ENCODE data around the gene ACTL8. TPM values are rescaled to one million over a fixed set of nuclear protein-coding genes. Genes with fewer than 3 reads are reported as not detected.

The ACTL8 gene
- total RNA-seq, 1 donor from 2014 or later = not detected

GRCh38 chr1:17791480-17791879, 36.3 kb downstream of the ACTL8 start:
- Mint-ChIP-seq H3K27ac (ENCODE audit: unreplicated experiment) (no peak overlapping the region), H3K4me1 (ENCODE audit: low read depth) (no peaks in the 10 kb centered on the region), H3K36me3 (ENCODE audit: low read depth) (no peaks in the 10 kb centered on the region), H3K27me3 (ENCODE audit: low read depth) (peaks cover 37% of the 10 kb centered on the region), H3K9me3 (ENCODE audit: low read depth) (no peaks in the 10 kb centered on the region), H3K4me3 (ENCODE audit: unreplicated experiment) (no peak overlapping the region)
- no peak for TF ChIP-seq CTCF (IDR thresholded peaks at IDR 0.05)
- DNase-seq (ENCODE audit: low spot score) = no peak

- Mint-ChIP-seq H3K36me3 (ENCODE audit: low read depth) (no peaks in the 10 kb centered on the region), H3K4me3 (ENCODE audit: unreplicated experiment) (no peak overlapping the region), H3K27ac (ENCODE audit: unreplicated experiment) (no peak overlapping the region), H3K4me1 (ENCODE audit: low read depth) (no peaks in the 10 kb centered on the region), H3K27me3 (ENCODE audit: low read depth) (peaks cover 39% of the 10 kb centered on the region), H3K9me3 (ENCODE audit: low read depth) (no peaks in the 10 kb centered on the region)
- DNase-seq (ENCODE audit: low spot score) = no peak
- no peak for TF ChIP-seq CTCF (IDR thresholded peaks at IDR 0.05)
Measured at GRCh38 chr1:17792421-17792820, 37.3 kb downstream of the ACTL8 start.

- no peaks in the 10 kb centered on the region for H3K4me1 Mint-ChIP-seq (ENCODE audit: low read depth)
- no peaks in the 10 kb centered on the region for H3K36me3 Mint-ChIP-seq (ENCODE audit: low read depth)
- H3K9me3 Mint-ChIP-seq (ENCODE audit: low read depth) = no peaks in the 10 kb centered on the region
- no peak overlapping the region for H3K27ac Mint-ChIP-seq (ENCODE audit: unreplicated experiment)
- peaks cover 56% of the 10 kb centered on the region for H3K27me3 Mint-ChIP-seq (ENCODE audit: low read depth)
- H3K4me3 Mint-ChIP-seq (ENCODE audit: unreplicated experiment) = no peak overlapping the region
- no peak for TF ChIP-seq CTCF (IDR thresholded peaks at IDR 0.05)
- DNase-seq (ENCODE audit: low spot score) = no peak
Measured at GRCh38 chr1:17795081-17795809, 40.1 kb downstream of the ACTL8 start.

GRCh38 chr1:17795836-17796645, 40.9 kb downstream of the ACTL8 start:
- no peak overlapping the region for H3K4me3 Mint-ChIP-seq (ENCODE audit: unreplicated experiment)
- no peaks in the 10 kb centered on the region for H3K4me1 Mint-ChIP-seq (ENCODE audit: low read depth)
- no peaks in the 10 kb centered on the region for H3K36me3 Mint-ChIP-seq (ENCODE audit: low read depth)
- H3K27me3 Mint-ChIP-seq (ENCODE audit: low read depth) = peaks cover 58% of the 10 kb centered on the region
- no peak for TF ChIP-seq CTCF (IDR thresholded peaks at IDR 0.05)
- no peaks in the 10 kb centered on the region for H3K9me3 Mint-ChIP-seq (ENCODE audit: low read depth)
- no peak for DNase-seq (ENCODE audit: low spot score)
- no peak overlapping the region for H3K27ac Mint-ChIP-seq (ENCODE audit: unreplicated experiment)

- Mint-ChIP-seq H3K4me1 (ENCODE audit: low read depth) (no peaks in the 10 kb centered on the region), H3K27ac (ENCODE audit: unreplicated experiment) (no peak overlapping the region), H3K27me3 (ENCODE audit: low read depth) (peaks cover 60% of the 10 kb centered on the region), H3K4me3 (ENCODE audit: unreplicated experiment) (no peak overlapping the region), H3K36me3 (ENCODE audit: low read depth) (no peaks in the 10 kb centered on the region), H3K9me3 (ENCODE audit: low read depth) (no peaks in the 10 kb centered on the region)
- TF ChIP-seq CTCF (IDR thresholded peaks at IDR 0.05) = no peak
- no peak for DNase-seq (ENCODE audit: low spot score)
Measured at GRCh38 chr1:17797478-17797877, 42.3 kb downstream of the ACTL8 start.
